Right renal pelvis (tissue), 4 donors: ENCODE data around the gene C4A. TPM values are rescaled to one million over a fixed set of nuclear protein-coding genes. Genes with fewer than 3 reads are reported as not detected.
"Not testable (repeated sequence)": the region's sequence is repeated elsewhere in the genome, so short reads cannot be mapped to it uniquely, and the experiment has no call there.

Source experiments
- DNase-seq, 4 donors: peaks; one replicate each; pipeline ENCODE4 v3.0.0-alpha.2; 2013; ENCODE audit warnings: low read depth in 4 of 4, low spot score in 3 of 4, missing footprints in 1 of 4
- polyA plus RNA-seq, 4 donors: library from polyadenylated mRNA; unstranded; fragments of 120-200 nt; gene quantifications; one replicate each; pipeline ENCODE4 v1.2.1, GENCODE V29; 2013; ENCODE audit not compliant: insufficient read length in 4 of 4

Gene C4A
- polyA plus RNA-seq, 4 donors: 11.1 to 23.7 (median 14.7) TPM

DNA sequence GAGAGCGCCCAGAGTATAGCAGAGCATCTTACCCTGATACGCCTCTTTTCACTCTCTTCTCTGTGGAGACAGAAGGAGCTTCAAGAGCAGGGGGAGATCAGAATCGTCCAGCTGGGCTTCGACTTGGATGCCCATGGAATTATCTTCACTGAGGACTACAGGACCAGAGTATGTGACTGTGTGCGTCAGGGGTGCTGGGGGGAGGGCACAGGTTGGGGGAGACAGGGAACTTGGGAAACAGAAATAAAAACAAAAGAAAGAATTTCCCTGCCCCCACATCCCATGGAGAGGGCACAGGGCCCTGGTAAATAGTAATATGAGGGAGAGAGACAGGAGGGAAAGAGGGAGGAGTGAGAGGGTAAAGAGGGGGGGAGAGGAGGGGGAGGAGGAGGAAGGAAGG is 3.0 kb upstream of the C4A start:
- no peak for DNase-seq

DNA sequence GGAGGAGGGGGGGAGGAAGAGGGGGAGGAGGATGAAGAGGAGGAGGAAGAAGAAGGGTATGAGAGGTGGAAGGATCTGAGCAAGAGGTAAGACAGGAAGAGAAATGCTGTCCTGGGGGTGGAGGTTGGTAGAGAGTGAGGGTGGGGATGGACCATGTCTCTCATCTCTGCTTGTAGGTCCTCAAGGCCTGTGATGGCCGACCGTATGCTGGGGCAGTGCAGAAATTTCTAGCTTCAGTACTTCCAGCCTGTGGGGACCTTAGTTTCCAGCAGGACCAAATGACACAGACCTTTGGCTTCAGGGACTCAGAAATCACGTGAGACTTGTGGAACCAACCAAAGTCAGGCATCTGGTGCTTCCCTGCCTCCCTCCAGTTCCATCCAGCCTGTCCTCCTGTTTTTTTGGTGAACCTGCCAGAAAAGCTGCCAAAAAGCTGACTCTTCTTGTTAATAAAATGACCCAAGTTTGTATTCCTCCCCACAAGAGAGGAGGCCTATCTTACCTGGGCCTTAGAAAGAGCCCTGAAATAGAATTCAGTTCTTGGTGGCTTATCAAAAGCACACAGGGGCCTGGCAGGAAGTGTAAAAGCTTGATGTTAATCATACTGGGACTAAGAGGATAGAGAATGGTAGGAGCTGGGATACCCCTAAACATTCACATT is 2.5 kb upstream of the C4A start:
- no peak for DNase-seq

GRCh38 chr6:31980195-31980876 is 1.5 kb upstream of the C4A start:
- DNase-seq: not testable (repeated sequence)

DNA sequence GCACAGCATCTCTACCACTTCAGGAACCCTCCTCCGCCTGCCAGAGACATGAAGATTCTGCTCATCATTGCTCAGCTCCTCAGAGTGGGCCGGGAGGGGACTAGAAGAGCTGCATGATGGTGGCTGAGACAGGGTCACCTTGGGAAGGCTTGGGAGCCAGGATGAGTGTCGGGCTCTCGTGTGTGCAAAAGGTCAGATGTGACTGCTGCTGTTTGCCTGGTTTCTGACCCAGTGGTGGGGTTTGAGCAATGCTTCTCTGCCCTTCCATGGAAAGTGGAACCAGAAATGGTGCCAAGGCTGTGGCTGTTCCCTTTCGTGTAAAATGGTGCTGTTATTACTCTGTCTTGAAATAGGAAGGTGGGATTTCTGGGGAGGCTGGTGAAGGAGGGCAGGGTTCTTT is 859 bp upstream of the C4A start:
- DNase-seq: not testable (repeated sequence)

GRCh38 chr6:31989363-31989762 is 7.5 kb downstream of the C4A start:
- DNase-seq: not testable (repeated sequence)

DNA sequence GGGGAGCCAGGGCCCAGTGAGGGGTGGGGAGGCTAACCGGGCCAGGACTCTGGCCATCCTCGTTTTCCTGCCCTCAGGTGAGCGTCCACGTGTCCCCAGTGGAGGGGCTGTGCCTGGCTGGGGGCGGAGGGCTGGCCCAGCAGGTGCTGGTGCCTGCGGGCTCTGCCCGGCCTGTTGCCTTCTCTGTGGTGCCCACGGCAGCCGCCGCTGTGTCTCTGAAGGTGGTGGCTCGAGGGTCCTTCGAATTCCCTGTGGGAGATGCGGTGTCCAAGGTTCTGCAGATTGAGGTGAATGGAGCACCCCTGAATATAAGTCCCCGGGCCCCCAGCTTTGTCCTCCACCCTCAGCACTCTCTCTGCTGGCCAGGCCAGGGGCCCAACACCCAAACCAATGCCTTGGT is 12.6 kb downstream of the C4A start:
- DNase-seq: not testable (repeated sequence)

DNA sequence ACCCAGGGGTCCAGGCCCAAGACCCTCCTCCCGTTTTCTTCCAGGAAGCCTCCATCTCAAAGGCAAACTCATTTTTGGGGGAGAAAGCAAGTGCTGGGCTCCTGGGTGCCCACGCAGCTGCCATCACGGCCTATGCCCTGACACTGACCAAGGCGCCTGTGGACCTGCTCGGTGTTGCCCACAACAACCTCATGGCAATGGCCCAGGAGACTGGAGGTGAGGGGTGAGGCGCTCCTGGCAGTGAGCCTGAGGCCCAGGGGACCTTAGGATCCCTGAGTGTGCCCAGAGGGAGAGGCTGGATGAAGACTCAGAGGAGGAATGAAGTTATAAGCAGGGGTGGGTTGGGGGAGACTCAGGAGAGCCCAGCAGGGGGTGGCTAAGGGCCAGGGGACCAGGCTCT is 14.5 kb downstream of the C4A start:
- not testable (repeated sequence) for DNase-seq

- not testable (repeated sequence) for DNase-seq
Measured at GRCh38 chr6:32002546-32003268, 20.9 kb downstream of the C4A start.

GRCh38 chr6:32003301-32003700 is 21.4 kb downstream of the C4A start:
- not testable (repeated sequence) for DNase-seq

GRCh38 chr6:32004393-32004792 is 22.5 kb downstream of the C4A start:
- not testable (repeated sequence) for DNase-seq

DNA sequence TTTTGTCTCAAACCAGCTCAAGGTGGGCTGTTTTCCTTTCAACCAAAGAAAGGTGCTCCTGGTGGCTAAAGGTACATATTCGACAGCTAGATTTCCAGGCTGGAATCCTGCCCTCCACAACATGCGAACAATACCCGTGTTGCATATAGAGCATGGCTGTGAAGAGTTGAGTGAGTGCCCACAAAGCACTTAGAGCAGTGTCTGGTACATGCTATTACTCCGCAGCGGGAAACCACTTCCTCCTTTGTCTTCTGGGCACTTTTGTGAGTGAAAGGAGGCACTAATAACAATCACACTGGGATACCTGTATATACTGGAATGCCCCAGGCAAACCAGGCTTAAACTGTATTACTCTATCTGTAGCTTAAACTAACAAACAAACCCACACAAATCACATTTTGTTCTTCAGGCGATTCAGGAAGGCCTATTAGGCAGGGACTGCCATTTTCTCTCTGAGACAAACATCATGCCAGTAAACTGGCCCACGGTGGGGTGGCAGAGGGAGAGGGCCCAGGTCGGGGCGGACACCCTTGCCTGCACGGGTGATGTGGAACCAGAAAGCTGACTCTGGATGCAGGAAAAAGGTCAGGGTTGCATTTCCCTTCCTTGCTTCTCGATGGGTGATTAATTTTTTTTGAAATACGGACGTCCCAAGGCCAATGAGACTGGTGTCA is 23.1 kb downstream of the C4A start:
- DNase-seq: not testable (repeated sequence)

- not testable (repeated sequence) for DNase-seq
Measured at GRCh38 chr6:32005538-32005880, 23.7 kb downstream of the C4A start.

DNA sequence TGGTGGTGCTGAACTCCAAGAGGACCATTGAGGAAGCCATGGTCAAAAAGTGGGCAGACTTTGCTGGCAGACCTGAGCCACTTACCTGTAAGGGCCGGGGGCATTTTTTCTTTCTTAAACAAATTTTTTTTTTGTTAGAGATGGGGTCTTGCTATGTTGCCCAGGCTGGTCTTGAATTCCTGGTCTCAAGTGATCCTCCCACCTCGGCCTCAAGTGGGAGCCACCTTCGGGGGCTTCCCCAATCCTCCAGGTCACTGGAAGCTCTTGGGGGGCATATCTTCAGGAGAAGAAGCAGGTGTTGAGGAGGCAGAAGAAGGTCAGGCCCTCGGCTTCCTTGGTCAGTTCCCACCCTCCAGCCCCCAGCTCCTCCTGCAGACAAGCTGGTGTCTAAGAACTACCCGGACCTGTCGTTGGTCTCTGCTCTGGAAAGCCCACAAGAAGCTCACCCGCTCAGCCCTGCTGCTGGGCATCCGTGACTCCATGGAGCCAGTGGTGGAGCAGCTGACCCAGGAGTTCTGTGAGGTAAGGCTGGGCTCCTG is 24.2 kb downstream of the C4A start:
- DNase-seq: not testable (repeated sequence)

GRCh38 chr6:32007086-32007485 is 25.2 kb downstream of the C4A start:
- not testable (repeated sequence) for DNase-seq

GRCh38 chr6:32008037-32008436 is 26.2 kb downstream of the C4A start:
- DNase-seq: not testable (repeated sequence)

GRCh38 chr6:32008616-32009015 is 26.8 kb downstream of the C4A start:
- not testable (repeated sequence) for DNase-seq

DNA sequence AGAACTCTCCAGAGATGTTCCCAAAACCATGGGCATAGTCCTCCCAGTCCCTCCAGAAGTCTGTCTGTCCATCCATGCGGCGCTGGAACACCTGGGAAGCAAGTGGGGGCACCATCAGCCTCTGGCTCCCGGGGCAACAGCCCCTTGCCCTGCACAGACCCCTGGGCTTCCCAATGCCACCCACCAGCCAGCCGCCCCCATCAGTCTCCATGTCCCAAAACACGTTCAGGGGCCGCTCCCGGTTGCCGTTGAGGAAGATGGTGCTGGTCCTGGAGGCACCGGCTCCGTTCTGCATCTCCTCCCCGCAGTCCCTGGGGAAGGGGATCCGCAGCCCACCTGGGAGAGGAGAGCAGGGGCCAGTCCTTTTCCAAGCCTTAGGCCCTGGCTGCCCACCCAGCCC is 27.7 kb downstream of the C4A start:
- DNase-seq: not testable (repeated sequence)

DNA sequence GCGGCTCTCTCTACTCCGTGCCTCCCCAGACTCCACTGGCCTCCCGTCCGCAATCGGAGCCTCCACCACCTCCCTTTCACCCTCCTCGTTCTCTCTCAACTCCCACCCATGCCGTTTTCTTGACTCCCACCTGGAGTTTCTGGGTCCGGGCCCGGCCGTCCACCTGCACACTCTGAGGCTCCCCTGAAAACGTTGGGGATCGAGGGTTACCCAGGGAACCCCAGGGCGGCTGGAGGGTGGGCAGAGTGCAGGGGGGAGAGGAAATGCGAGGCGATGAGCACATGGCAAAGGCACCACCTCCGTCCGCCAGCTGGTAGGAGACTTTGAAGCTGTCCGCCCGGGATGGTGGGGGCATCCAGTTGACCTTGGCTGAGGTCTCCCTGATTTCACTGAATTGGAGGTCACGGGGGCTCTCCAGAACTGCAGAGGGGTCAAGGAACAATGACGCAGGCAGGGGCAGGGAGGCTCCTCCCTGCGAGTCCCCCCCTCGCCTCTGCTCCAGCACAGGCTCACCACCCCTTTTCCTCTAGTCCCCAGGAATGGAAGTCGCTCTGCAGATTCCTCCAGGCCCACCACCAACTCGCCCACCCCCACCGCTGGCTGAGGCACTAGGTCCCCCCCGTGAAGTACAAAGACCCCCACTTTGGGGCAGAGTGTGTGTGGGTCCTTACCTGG is 29.1 kb downstream of the C4A start:
- not testable (repeated sequence) for DNase-seq

GRCh38 chr6:32012941-32013617 is 31.2 kb downstream of the C4A start:
- not testable (repeated sequence) for DNase-seq

DNA sequence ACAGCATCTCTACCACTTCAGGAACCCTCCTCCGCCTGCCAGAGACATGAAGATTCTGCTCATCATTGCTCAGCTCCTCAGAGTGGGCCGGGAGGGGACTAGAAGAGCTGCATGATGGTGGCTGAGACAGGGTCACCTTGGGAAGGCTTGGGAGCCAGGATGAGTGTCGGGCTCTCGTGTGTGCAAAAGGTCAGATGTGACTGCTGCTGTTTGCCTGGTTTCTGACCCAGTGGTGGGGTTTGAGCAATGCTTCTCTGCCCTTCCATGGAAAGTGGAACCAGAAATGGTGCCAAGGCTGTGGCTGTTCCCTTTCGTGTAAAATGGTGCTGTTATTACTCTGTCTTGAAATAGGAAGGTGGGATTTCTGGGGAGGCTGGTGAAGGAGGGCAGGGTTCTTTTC is 31.9 kb downstream of the C4A start:
- DNase-seq: not testable (repeated sequence)
